Keratinocyte (primary cell): ENCODE data around the gene ZNF765. TPM values are rescaled to one million over a fixed set of nuclear protein-coding genes. Genes with fewer than 3 reads are reported as not detected.
"Not testable (repeated sequence)": the region's sequence is repeated elsewhere in the genome, so short reads cannot be mapped to it uniquely, and the experiment has no call there.

Experiments used
- DNase-seq: peaks from one replicate; pipeline ENCODE4 v3.0.0-alpha.2; 2011; ENCODE audit warnings: low read depth, missing footprints, low spot score
- FAIRE-seq: peaks from 2 replicates; lab custom pipeline; 2011; peaks lifted over from hg19 to GRCh38; lab: Jason Lieb, UNC
- H2AFZ ChIP-seq: 2 replicates; pipeline ENCODE4 v1.6.0; 2012; ENCODE audit warnings: low read length, control low read depth, inconsistent platforms; ENCODE audit not compliant: control insufficient read depth
- H3K27ac ChIP-seq: 2 replicates; pipeline ENCODE4 v1.5.1; 2011; ENCODE audit warnings: low read length; ENCODE audit not compliant: control insufficient read depth, insufficient read depth
- H3K27me3 ChIP-seq: 3 replicates; pipeline ENCODE4 v1.6.0; 2011; ENCODE audit warnings: low read length; ENCODE audit not compliant: control insufficient read depth, insufficient read depth; ENCODE audit errors: extremely low read depth
- H3K36me3 ChIP-seq, 2 experiments: 2 replicates in 1 of 2; 3 replicates in 1 of 2; pipeline ENCODE4 v1.5.1; 2011; ENCODE audit warnings: low read length in 2 of 2, mild to moderate bottlenecking in 1 of 2; ENCODE audit not compliant: control insufficient read depth in 2 of 2, insufficient read depth in 2 of 2; ENCODE audit errors: extremely low read depth in 1 of 2
- H3K4me1 ChIP-seq: 3 replicates; pipeline ENCODE4 v1.5.1; 2011; ENCODE audit warnings: low read length; ENCODE audit not compliant: control insufficient read depth, insufficient read depth; ENCODE audit errors: extremely low read depth
- H3K4me2 ChIP-seq: 3 replicates; pipeline ENCODE4 v1.6.0; 2011; ENCODE audit warnings: low read depth, low read length; ENCODE audit not compliant: control insufficient read depth, insufficient read depth; ENCODE audit errors: extremely low read depth
- H3K4me3 ChIP-seq, 3 experiments: fragments of 200-600 bp in 1 of 3; sonication (generic) in 1 of 3; 2 replicates in 2 of 3; 3 replicates in 1 of 3; pipeline ENCODE4 v1.5.1; 2011 to 2016; ENCODE audit warnings: low read length in 3 of 3, mild to moderate bottlenecking in 3 of 3, control low read depth in 2 of 3, inconsistent platforms in 1 of 3, low read depth in 1 of 3, mixed read lengths in 1 of 3, mixed run types in 1 of 3, moderate library complexity in 1 of 3; ENCODE audit not compliant: control insufficient read depth in 2 of 3, insufficient read depth in 2 of 3; ENCODE audit errors: extremely low read depth in 1 of 3
- H3K79me2 ChIP-seq: 2 replicates; pipeline ENCODE4 v1.6.0; 2012; ENCODE audit warnings: low read length; ENCODE audit not compliant: control insufficient read depth, insufficient read depth
- H3K9ac ChIP-seq: 3 replicates; pipeline ENCODE4 v1.6.0; 2011; ENCODE audit warnings: low read length; ENCODE audit not compliant: control insufficient read depth, insufficient read depth; ENCODE audit errors: extremely low read depth
- H3K9me1 ChIP-seq: 3 replicates; pipeline ENCODE4 v1.6.0; 2011; ENCODE audit warnings: low read length; ENCODE audit not compliant: control insufficient read depth, insufficient read depth; ENCODE audit errors: extremely low read depth
- H3K9me3 ChIP-seq: 2 replicates; pipeline ENCODE4 v1.5.1; 2012; ENCODE audit warnings: low read depth, low read length; ENCODE audit not compliant: control insufficient read depth
- H4K20me1 ChIP-seq: 3 replicates; pipeline ENCODE4 v1.6.0; 2011; ENCODE audit warnings: low read length; ENCODE audit not compliant: control insufficient read depth, insufficient read depth; ENCODE audit errors: extremely low read depth
- EZH2 ChIP-seq: IDR thresholded peaks from one replicate; pipeline ENCODE4 v1.6.1; 2012; ENCODE audit warnings: inconsistent platforms, mild to moderate bottlenecking, low read length, moderate library complexity
- dilution Hi-C: fragments of 300-500 bp; cut with MboI; formaldehyde crosslinking; loops from one replicate; pipeline ENCODE4 v1.7.0; 2020; ENCODE audit warnings: low sequenced_read_pairs; ENCODE audit not compliant: extremely low pct_ligation_motif_present
- polyA plus RNA-seq, 5 experiments: library from polyadenylated mRNA; depleted of rRNA in 3 of 5; stranded (reverse) in 3 of 5; stranded (forward) in 1 of 5; unstranded in 1 of 5; fragments of >200 nt; gene quantifications; 1 replicate in 1 of 5; 2 replicates in 3 of 5; 3 replicates in 1 of 5; pipeline versions ENCODE4 v1.2.1 to v1.2.3, GENCODE V29; 2011 to 2012; ENCODE audit warnings: missing spikeins in 2 of 5, low read depth in 1 of 5, low replicate concordance in 1 of 5
- TF ChIP-seq, protein P1 (sequence below), 3 experiments: IDR thresholded peaks in 1 of 3; conservative IDR thresholded peaks in 1 of 3; optimal IDR thresholded peaks in 1 of 3; 2 replicates in 2 of 3; 3 replicates in 1 of 3; pipeline versions ENCODE3 to v1.5.1; 2011; ENCODE audit warnings: low read length in 3 of 3, mild to moderate bottlenecking in 3 of 3, moderate library complexity in 2 of 3, control low read depth in 1 of 3, inconsistent platforms in 1 of 3; ENCODE audit not compliant: insufficient read depth in 2 of 3; ENCODE audit errors: extremely low read depth in 1 of 3

The ZNF765 gene
- polyA plus RNA-seq, 1 donor (not counting 4 experiments of a cell fraction or from before 2014, with no cell fraction given) = 5.2 TPM

DNA sequence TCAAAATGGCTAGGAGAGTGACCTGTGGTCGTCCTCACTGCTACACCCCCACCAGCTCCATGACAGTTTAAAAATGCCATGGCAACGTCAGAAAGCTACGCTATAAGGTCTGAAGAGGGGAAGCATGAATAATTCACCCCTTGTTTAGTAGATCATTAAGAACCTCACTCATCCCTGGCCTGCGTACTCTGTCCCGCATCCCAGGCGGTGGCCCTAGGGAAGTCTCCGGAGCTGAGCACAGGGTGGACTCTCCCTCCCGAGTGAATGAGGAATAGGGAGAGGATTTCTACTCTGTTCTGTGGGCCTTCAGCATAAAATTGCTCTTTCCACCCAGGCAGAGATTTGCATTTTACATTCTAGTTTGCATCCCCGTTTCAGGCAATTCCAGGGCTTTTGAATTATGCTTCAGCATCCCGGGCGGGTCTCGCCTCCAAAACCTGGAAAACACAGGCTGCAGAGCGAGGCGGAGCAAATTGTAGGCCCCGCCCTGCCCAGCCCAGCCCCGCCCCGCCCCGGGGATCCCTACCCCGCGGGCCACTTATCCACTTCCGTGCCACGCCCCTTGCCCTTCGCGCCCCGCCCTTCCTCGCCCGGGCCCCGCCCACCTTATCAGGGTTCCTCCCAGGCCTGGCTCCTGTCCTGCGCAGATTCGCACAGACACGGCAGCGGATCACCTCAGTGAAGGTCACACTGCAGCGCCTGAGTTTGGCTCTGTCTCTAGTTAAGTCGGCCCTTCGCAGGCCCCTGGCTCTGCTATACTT is 36.9 kb upstream of the ZNF765 start:
- DNase-seq (no peak), FAIRE-seq (no peak)
- Histone ChIP-seq H4K20me1 (no peaks in the 10 kb centered on the region), H3K4me2 (no peak overlapping the region), H3K9me3 (peaks cover 17% of the 10 kb centered on the region), H3K27ac (no peak overlapping the region), H3K36me3 (no peaks in the 10 kb centered on the region), H3K27me3 (no peaks in the 10 kb centered on the region), H3K4me3 (no peak overlapping the region), H3K79me2 (no peaks in the 10 kb centered on the region), H3K9ac (no peak overlapping the region), H2AFZ (no peak overlapping the region), H3K9me1 (no peaks in the 10 kb centered on the region), H3K4me1 (no peaks in the 10 kb centered on the region)
- no peak for TF ChIP-seq EZH2
- TF ChIP-seq, protein P1, sequence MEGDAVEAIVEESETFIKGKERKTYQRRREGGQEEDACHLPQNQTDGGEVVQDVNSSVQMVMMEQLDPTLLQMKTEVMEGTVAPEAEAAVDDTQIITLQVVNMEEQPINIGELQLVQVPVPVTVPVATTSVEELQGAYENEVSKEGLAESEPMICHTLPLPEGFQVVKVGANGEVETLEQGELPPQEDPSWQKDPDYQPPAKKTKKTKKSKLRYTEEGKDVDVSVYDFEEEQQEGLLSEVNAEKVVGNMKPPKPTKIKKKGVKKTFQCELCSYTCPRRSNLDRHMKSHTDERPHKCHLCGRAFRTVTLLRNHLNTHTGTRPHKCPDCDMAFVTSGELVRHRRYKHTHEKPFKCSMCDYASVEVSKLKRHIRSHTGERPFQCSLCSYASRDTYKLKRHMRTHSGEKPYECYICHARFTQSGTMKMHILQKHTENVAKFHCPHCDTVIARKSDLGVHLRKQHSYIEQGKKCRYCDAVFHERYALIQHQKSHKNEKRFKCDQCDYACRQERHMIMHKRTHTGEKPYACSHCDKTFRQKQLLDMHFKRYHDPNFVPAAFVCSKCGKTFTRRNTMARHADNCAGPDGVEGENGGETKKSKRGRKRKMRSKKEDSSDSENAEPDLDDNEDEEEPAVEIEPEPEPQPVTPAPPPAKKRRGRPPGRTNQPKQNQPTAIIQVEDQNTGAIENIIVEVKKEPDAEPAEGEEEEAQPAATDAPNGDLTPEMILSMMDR (optimal IDR thresholded peaks at IDR 0.05 in 1 of 3, IDR thresholded peaks at IDR 0.05 in 1 of 3, conservative IDR thresholded peaks at IDR 0.05 in 1 of 3; ENCODE audit: extremely low read depth in 1 of 3, insufficient read depth in 2 of 3, low read length in 3 of 3) = no peak
- dilution Hi-C loops = no loop called here

DNA sequence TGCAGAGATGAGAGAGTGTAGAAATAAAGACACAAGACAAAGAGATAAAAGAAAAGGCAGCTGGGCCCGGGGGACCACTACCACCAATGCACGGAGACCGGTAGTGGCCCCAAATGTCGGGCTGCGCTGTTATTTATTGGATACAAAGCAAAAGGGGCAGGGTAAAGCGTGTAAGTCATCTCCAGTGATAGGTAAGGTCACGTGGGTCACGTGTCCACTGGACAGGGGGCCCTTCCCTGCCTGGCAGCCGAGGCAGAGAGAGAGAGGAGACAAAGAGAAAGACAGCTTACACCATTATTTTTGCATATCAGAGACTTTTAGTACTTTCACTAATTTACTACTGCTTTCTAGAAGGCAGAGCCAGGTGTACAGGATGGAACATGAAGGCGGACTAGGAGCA is 34.9 kb upstream of the ZNF765 start:
- H2AFZ ChIP-seq, H3K27ac ChIP-seq, H4K20me1 ChIP-seq, H3K4me3 ChIP-seq, FAIRE-seq, H3K9me1 ChIP-seq, DNase-seq, H3K4me1 ChIP-seq, H3K9me3 ChIP-seq, dilution Hi-C loops, H3K4me2 ChIP-seq, H3K36me3 ChIP-seq, H3K27me3 ChIP-seq, H3K79me2 ChIP-seq, H3K9ac ChIP-seq: not testable (repeated sequence)
